ENCODE data around the gene SMTNL1.

Gene SMTNL1

DNA sequence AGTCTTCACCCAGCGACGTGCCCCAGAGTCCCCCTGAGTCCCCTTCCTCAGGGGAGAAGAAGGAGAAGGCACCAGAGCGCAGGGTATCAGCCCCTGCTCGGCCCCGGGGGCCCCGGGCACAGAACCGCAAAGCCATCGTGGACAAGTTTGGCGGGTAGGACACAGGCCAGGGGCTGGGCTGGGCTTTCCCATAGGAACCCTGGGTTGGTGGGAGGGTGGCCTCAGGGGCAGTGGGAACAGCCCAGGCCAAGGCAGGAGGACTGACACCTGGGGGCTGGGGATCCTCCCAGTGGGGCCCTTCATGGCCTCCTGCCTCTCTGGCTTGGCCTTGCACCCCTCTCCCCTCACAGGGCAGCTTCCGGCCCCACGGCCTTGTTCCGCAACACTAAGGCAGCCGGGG lies 8.5 kb downstream of the SMTNL1 start:
- no peak for DNase-seq

- DNase-seq = no peak
Observed at GRCh38 chr11:57546451-57546850, 9.1 kb downstream of the SMTNL1 start.

- no peak for DNase-seq
Observed at GRCh38 chr11:57546869-57547475, 9.6 kb downstream of the SMTNL1 start.

DNA sequence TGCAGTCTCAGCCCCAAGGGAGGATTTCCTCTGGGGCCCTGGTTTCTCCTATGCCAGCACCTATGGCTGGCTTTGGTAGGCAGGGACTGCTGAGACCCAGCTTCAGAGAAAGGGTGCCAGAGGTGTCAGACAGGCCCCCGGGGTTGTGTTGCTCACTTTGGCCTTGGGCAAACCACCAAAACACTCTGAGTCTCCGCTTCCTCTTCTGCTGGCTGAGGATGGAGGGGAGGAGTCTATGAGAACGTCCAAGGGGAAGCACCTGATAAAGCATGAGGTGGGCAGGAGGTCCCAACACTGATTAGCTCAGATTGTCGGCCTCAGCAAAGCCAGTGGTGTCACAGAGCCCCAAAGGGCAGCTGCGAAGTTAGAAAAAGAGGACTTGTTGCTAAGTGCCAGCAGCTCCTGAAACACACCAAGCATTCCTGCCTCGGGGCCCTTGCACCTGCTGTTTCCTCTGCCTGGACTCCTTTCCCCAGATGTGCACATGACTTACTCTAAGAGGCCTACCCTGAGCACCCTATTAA lies 10.5 kb downstream of the SMTNL1 start:
- no peak for DNase-seq

DNA sequence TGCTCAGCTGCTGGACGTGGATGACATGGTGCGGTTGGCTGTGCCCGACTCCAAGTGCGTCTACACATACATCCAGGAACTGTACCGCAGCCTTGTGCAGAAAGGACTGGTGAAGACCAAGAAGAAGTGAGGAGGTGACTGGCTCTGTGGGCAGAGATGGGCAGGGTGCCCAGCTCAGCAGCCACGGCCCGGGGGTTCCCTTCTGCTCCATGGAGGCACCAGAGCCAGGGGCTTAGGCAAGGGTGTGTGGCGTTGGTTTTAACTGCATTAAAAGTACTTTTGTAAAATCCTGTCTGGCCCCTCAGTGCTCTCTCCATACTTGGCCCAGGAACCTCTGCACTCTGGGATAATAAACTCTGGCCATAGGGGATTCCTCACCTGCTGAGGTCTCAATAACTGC lies 12.6 kb downstream of the SMTNL1 start:
- no peak for DNase-seq

- DNase-seq = no peak
Observed at GRCh38 chr11:57551941-57552340, 14.5 kb downstream of the SMTNL1 start.

GRCh38 chr11:57552479-57552878 lies 15.1 kb downstream of the SMTNL1 start:
- DNase-seq = no peak

DNA sequence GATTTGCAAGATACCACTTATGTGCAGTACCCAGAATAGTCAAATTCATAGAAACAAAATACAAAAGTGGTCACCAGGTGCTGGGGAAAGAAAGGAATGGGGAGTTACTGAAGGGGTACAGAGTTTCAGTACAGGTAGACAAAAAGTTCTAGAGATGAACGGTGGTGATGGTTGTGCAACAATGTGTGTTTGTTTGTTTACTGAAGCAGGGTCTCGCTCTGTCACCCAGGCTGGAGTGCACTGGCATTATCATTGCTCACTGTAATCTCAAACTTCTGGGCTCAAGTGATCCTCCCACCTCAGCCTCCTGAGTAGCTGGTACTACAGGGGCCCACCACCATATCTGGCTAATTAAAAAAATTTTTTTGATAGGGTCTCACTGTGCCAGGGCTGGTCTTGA lies 18.0 kb downstream of the SMTNL1 start:
- DNase-seq = no peak

GRCh38 chr11:57556041-57556440 lies 18.6 kb downstream of the SMTNL1 start:
- no peak for DNase-seq

- DNase-seq = no peak
Observed at GRCh38 chr11:57560146-57560545, 22.8 kb downstream of the SMTNL1 start.

DNA sequence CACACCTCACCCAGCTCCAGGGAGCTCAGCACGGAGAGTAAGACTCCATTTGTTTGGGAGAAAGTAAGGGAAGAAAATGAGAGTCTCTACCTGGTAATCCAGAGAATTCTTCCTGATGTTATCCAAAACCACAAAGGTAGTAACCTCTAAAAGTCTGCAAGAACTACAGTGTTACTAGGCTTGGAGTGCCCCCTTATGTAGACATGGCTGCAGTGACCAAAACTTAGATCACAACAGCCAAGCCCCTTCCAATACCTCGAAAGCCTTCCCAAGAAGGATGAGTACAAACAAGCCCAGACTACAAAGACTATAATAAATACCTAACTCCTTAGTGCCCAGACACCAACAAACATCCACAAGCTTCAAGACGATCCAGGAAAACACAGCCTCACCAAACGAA lies 25.2 kb downstream of the SMTNL1 start:
- no peak for DNase-seq

- peak; percentile 40 for DNase-seq
Observed at GRCh38 chr11:57566005-57566904, 28.9 kb downstream of the SMTNL1 start.

GRCh38 chr11:57566905-57567514 lies 29.6 kb downstream of the SMTNL1 start:
- no peak for DNase-seq

- peak; percentile 76 for DNase-seq
Observed at GRCh38 chr11:57567515-57568329, 30.3 kb downstream of the SMTNL1 start, which contains the start of gene UBE2L6. UBE2L6 (minus strand) TSS chr11:57567672; CDS start chr11:57567611, 61 bp downstream.

DNA sequence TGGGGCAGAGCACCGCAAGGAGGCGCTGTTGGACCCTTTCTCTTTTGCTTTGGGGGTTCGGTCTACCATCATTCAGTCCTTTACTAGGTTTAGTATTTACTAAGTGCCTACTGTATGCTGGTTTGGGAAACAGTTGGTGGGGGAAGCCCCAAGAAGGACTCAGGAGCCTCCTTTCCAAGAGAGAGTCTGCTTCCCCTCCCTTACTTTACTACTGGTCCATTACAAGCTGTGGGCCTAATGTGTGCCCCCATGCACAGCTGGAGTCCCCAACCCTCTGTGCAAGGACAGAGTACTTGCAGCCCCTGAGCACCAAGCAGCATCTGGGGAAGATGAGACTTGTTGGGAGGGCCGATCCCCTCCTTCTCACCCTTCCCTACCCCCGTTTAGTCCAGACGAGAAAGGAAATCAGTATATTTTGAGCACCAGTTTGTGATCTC lies 31.0 kb downstream of the SMTNL1 start:
- DNase-seq = peak; percentile 96

- no peak for DNase-seq
Observed at GRCh38 chr11:57571606-57572005, 34.2 kb downstream of the SMTNL1 start.

DNA sequence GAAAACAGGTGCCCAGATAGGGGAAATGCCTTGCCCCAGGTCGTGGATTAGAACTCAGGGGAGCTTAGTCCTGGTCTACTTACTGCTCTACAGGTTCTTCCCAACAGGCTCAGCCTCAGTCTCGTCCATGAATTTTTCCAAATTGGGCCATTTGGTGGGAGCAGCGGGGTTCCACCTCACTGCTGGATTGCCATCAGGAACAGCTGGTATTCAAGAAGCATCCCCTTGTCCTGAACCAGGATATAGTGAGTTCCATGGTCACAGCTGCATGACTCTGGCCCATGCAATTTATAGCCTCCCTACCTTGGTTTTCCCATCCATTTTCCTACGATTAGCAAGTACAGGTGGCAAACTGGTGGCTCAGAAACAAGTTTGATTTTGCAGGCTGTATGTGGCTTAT lies 36.7 kb downstream of the SMTNL1 start:
- DNase-seq = no peak

- no peak for DNase-seq
Observed at GRCh38 chr11:57584341-57584740, 46.9 kb downstream of the SMTNL1 start.

DNA sequence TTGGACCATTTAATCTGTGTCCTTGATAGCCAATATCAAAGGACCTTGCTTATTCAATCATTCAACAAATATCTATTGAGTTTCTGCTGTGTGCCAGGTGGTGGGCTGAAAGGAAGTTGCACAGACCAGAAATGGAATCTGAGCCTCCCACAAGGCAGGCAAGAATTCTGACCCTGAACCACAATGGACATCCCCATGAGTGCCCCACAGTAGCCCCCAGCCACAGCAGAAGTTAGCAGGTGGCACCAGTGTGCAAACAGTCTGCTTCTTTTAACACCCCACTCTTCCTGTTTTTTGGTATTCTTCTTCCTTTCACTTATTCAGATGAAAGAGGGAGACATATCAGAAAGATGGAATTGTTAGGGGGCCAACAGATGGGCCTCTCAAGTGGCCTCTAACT lies 47.9 kb downstream of the SMTNL1 start:
- DNase-seq = no peak

GRCh38 chr11:57586711-57587245 lies 49.4 kb downstream of the SMTNL1 start:
- DNase-seq = no peak

DNA sequence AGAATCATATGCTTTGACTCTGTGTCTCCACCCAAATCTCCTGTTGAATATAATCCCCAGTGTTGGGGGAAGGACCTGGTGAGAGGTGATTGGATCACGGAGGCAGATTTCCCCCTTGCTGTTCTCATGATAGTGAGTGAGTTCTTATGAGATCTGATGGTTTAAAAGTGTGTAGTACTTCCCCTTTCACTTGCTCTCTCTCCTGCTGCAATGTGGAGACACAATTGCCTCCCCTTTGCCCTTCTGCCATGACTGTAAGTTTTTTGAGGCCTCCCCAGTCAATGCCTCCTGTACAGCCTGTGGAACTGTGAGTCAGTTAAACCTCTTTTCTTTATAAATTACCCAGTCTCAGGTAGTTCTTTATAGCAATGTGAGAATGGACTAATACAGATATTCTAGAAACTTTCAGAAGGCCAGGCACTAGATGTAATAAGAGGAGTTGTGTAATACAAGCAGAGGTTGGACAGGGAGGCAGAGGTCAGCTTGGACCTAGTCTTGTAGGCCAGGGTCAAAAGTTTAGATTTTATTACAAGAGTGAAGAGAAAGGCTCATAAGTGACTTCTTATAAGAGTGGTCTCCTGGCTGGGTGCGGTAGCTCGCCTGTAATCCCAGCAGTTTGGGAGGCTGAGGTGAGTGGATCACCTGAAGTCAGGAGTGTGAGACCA lies 50.8 kb downstream of the SMTNL1 start:
- DNase-seq = no peak
